Endodermal cell (in vitro differentiated cells): ENCODE data around the gene ANKRD52. TPM values are rescaled to one million over a fixed set of nuclear protein-coding genes. Genes with fewer than 3 reads are reported as not detected.

Experiments
- DNase-seq: peaks from one replicate; pipeline ENCODE4 v3.0.0-alpha.2; 2017
- H3K27ac ChIP-seq: 2 replicates; pipeline ENCODE4 v1.5.1; 2013; ENCODE audit warnings: mild to moderate bottlenecking, low read depth, low read length, moderate library complexity
- H3K27me3 ChIP-seq: 2 replicates; pipeline ENCODE4 v1.6.1; 2013; ENCODE audit warnings: mild to moderate bottlenecking, low read length, moderate library complexity; ENCODE audit not compliant: insufficient read depth, control insufficient read depth, poor library complexity, severe bottlenecking
- H3K36me3 ChIP-seq: 2 replicates; pipeline ENCODE4 v1.7.0; 2013; ENCODE audit warnings: mild to moderate bottlenecking, low read length, moderate library complexity; ENCODE audit not compliant: control insufficient read depth, insufficient read depth
- H3K4me1 ChIP-seq: one replicate; pipeline ENCODE4 v1.7.0; 2013; ENCODE audit warnings: low read length; ENCODE audit not compliant: control insufficient read depth, insufficient read depth
- H3K4me3 ChIP-seq: 2 replicates; pipeline ENCODE4 v1.5.1; 2013; ENCODE audit warnings: mild to moderate bottlenecking, low read length, moderate library complexity
- H3K9ac ChIP-seq: 2 replicates; pipeline ENCODE4 v1.6.1; 2013; ENCODE audit warnings: mild to moderate bottlenecking, low read length, moderate library complexity; ENCODE audit not compliant: poor library complexity, severe bottlenecking; ENCODE audit errors: extremely low read depth
- H3K9me3 ChIP-seq: 2 replicates; pipeline ENCODE4 v1.6.1; 2013; ENCODE audit warnings: mild to moderate bottlenecking, low read length, moderate library complexity; ENCODE audit not compliant: control insufficient read depth
- H3K27ac Mint-ChIP-seq: 2 replicates; pipeline ENCODE4 v1.8.0; 2020; ENCODE audit warnings: mixed read lengths
- H3K27me3 Mint-ChIP-seq: 2 replicates; pipeline ENCODE4 v1.8.0; 2021; ENCODE audit warnings: mild to moderate bottlenecking, mixed read lengths; ENCODE audit not compliant: insufficient read depth
- H3K36me3 Mint-ChIP-seq: 2 replicates; pipeline ENCODE4 v1.8.0; 2020; ENCODE audit warnings: low read depth, mixed read lengths
- H3K4me1 Mint-ChIP-seq: 2 replicates; pipeline ENCODE4 v1.8.0; 2020; ENCODE audit warnings: mixed read lengths
- H3K4me3 Mint-ChIP-seq: 2 replicates; pipeline ENCODE4 v1.8.0; 2020; ENCODE audit warnings: mild to moderate bottlenecking, moderate library complexity, mixed read lengths
- H3K9me3 Mint-ChIP-seq: 2 replicates; pipeline ENCODE4 v1.8.0; 2020; ENCODE audit warnings: mild to moderate bottlenecking, mixed read lengths
- CTCF ChIP-seq: fragments of 200-600 bp; sonication (generic); conservative IDR thresholded peaks from 2 replicates; pipeline ENCODE4 v1.5.0; 2021; ENCODE audit warnings: antibody characterized with exemption, mild to moderate bottlenecking
- WGBS, 2 experiments: methylation state at CpG; one replicate each; pipeline versions ENCODE4 v1.1.5 to v1.1.7; 2013; ENCODE audit warnings: missing lambda C conversion rate in 2 of 2, mixed read lengths in 1 of 2; ENCODE audit not compliant: insufficient coverage in 1 of 2, insufficient read length in 1 of 2; 5-methylcytosine and 5-hydroxymethylcytosine counted together
- total RNA-seq, 2 donors: library from RNA; stranded (reverse); fragmentation: NEBNext Ultra II Directional in 1 of 2; extraction: Animal tissue kit (Norgen Biotek cat#: 25700) in 1 of 2; gene quantifications; 2 replicates in 1 of 2; 3 replicates in 1 of 2; pipeline ENCODE4 v1.2.1, GENCODE V29; 2021

ANKRD52 gene
- total RNA-seq, 2 donors from 2014 or later = 39.3 to 54.9 TPM

GRCh38 chr12:56236985-56237384 is 21.2 kb downstream of the ANKRD52 start:
- H3K4me3 ChIP-seq = no peak overlapping the region
- no peak for TF ChIP-seq CTCF
- H3K4me1 Mint-ChIP-seq = no peaks in the 10 kb centered on the region
- 89 to 100% methylated on average over 4 to 5 of the region's 5 CpGs for WGBS, 2 experiments
- no peak for DNase-seq
- H3K27me3 Mint-ChIP-seq = peaks cover 8% of the 10 kb centered on the region
- no peaks in the 10 kb centered on the region for H3K27me3 ChIP-seq
- H3K9me3 ChIP-seq = no peaks in the 10 kb centered on the region
- peaks cover 20% of the 10 kb centered on the region for H3K36me3 ChIP-seq
- no peak overlapping the region for H3K9ac ChIP-seq
- H3K27ac Mint-ChIP-seq = no peak overlapping the region
- no peaks in the 10 kb centered on the region for H3K9me3 Mint-ChIP-seq
- H3K36me3 Mint-ChIP-seq = peaks cover 28% of the 10 kb centered on the region
- no peak overlapping the region for H3K27ac ChIP-seq
- H3K4me1 ChIP-seq = no peaks in the 10 kb centered on the region
- H3K4me3 Mint-ChIP-seq = no peak overlapping the region

DNA sequence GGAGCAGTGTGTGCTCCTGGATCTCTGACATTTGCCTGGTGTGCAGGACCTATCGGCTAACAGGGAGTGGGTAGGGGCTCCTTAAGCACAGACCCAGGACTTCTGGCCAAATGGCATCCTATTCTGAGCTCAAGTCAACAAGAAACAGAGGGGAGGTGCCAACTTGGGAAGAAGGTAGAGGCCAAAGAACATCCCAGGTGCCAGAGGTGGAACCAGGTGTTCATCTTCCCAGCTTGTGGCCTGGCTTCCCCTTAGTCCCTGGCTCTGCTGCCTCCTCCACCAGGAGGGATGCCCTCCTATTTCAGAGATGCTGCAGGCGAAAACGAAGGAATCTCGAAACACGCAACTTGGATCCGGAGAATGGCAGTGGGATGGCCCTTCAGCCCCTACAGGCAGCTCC is 22.1 kb downstream of the ANKRD52 start:
- WGBS, 2 experiments = 86 to 97% methylated on average over 6 of the region's 6 CpGs
- H3K27me3 ChIP-seq = no peaks in the 10 kb centered on the region
- no peaks in the 10 kb centered on the region for H3K4me1 ChIP-seq
- peaks cover 11% of the 10 kb centered on the region for H3K36me3 ChIP-seq
- no peak overlapping the region for H3K4me3 Mint-ChIP-seq
- DNase-seq = no peak
- no peak overlapping the region for H3K9ac ChIP-seq
- no peaks in the 10 kb centered on the region for H3K4me1 Mint-ChIP-seq
- H3K9me3 ChIP-seq = no peaks in the 10 kb centered on the region
- H3K27ac ChIP-seq = no peak overlapping the region
- H3K4me3 ChIP-seq = no peak overlapping the region
- no peak for TF ChIP-seq CTCF
- H3K9me3 Mint-ChIP-seq = no peaks in the 10 kb centered on the region
- no peak overlapping the region for H3K27ac Mint-ChIP-seq
- peaks cover 19% of the 10 kb centered on the region for H3K36me3 Mint-ChIP-seq
- H3K27me3 Mint-ChIP-seq = peaks cover 8% of the 10 kb centered on the region

DNA sequence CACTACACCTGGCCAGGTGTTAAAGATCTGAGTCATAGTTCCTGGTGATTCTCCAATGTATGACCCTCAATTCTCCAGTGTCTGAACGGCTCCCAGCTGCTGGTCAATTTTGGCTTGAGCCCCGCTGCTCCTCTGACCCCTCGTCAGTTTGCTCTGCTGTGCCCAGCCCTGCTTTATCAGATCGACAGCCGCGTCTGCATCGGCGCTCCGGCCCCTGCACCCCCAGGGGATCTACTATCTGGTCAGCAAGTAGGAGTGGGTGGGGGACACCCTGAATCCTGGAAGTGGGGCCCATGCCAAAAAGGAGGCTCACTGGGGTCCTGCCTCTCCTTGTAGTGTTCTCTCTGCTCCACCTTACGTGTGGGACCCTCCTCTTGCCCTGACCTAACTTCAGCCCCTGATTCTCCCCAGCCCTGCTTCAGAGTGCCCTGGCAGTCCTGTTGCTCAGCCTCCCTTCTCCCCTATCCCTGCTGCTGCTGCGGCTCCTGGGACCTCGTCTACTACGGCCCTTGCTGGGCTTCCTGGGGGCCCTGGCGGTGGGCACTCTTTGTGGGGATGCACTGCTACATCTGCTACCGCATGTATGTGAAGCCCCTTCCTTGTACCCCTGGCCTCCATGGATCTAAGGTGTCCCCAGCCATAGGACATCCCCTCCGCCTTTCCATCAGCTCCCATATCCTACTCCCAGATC is 23.3 kb downstream of the ANKRD52 start:
- no peaks in the 10 kb centered on the region for H3K27me3 ChIP-seq
- peaks cover 9% of the 10 kb centered on the region for H3K36me3 Mint-ChIP-seq
- H3K9me3 Mint-ChIP-seq = no peaks in the 10 kb centered on the region
- TF ChIP-seq CTCF = no peak
- no peak overlapping the region for H3K4me3 ChIP-seq
- no peak overlapping the region for H3K27ac ChIP-seq
- no peak overlapping the region for H3K27ac Mint-ChIP-seq
- no peaks in the 10 kb centered on the region for H3K4me1 ChIP-seq
- peaks cover 6% of the 10 kb centered on the region for H3K36me3 ChIP-seq
- no peak overlapping the region for H3K9ac ChIP-seq
- no peak overlapping the region for H3K4me3 Mint-ChIP-seq
- peaks cover 8% of the 10 kb centered on the region for H3K27me3 Mint-ChIP-seq
- WGBS, 2 experiments = 88 to 91% methylated on average over 9 to 16 of the region's 16 CpGs
- no peak for DNase-seq
- no peaks in the 10 kb centered on the region for H3K4me1 Mint-ChIP-seq
- H3K9me3 ChIP-seq = no peaks in the 10 kb centered on the region
